PC-3 (cell line): ENCODE measurements around the gene TXNDC11. TPM values are rescaled to one million over a fixed set of nuclear protein-coding genes. Genes with fewer than 3 reads are reported as not detected.

Experiments
- ATAC-seq: fragments of 200-7000 bp; cut with Tn5 transposase; 2 replicates; pipeline ENCODE4 v1.9.1; 2020; ENCODE audit warnings: mild to moderate bottlenecking, moderate library complexity
- BruUV-seq: library from RNA; stranded (reverse); fragments of 400-500 nt; replicated peaks from 2 replicates; lab custom pipeline; 2021; lab: Mats Ljungman, UMichigan
- CTCF ChIA-PET: fragments of 300-600 bp; sonication (Branson Sonifier 250); formaldehyde crosslinking; loops from one replicate; lab custom pipeline; 2022; ENCODE audit warnings: antibody characterized with exemption; lab: Charles Lee
- POLR2A ChIA-PET: fragments of 300-600 bp; sonication (Branson Sonifier 250); formaldehyde crosslinking; loops from one replicate; lab custom pipeline; 2022; ENCODE audit warnings: antibody characterized with exemption; ENCODE audit not compliant: unreplicated experiment; lab: Charles Lee
- DNase-seq: peaks from one replicate; pipeline ENCODE4 v3.0.0-alpha.2; 2015
- H2AFZ ChIP-seq: fragments of 300-600 bp; sonication (generic); 2 replicates; pipeline ENCODE4 v1.6.0; 2016; ENCODE audit warnings: antibody characterized with exemption, low read length
- H3F3A ChIP-seq: fragments of 300-600 bp; sonication (generic); one replicate; pipeline ENCODE4 v1.6.0; 2017; ENCODE audit warnings: antibody characterized with exemption, low read length, control low read depth, mild to moderate bottlenecking; ENCODE audit not compliant: unreplicated experiment
- H3K27ac ChIP-seq: fragments of 300-600 bp; sonication (generic); 2 replicates; pipeline ENCODE4 v1.5.1; 2016; ENCODE audit warnings: mild to moderate bottlenecking, low read length
- H3K27me3 ChIP-seq: fragments of 300-600 bp; sonication (generic); 2 replicates; pipeline ENCODE4 v1.6.1; 2016; ENCODE audit warnings: low read length, mixed read lengths
- H3K36me3 ChIP-seq: fragments of 300-600 bp; sonication (generic); 2 replicates; pipeline ENCODE4 v1.6.1; 2016; ENCODE audit warnings: low read depth, mixed run types, low read length, mixed read lengths
- H3K4me1 ChIP-seq: fragments of 300-600 bp; sonication (generic); 2 replicates; pipeline ENCODE4 v1.5.1; 2016; ENCODE audit warnings: low read length; ENCODE audit not compliant: insufficient read depth
- H3K4me2 ChIP-seq: fragments of 300-600 bp; sonication (generic); 2 replicates; pipeline ENCODE4 v1.6.0; 2016; ENCODE audit warnings: low read length
- H3K4me3 ChIP-seq: fragments of 300-600 bp; sonication (generic); 2 replicates; pipeline ENCODE4 v1.5.1; 2016; ENCODE audit warnings: mild to moderate bottlenecking, low read length, mixed read lengths
- H3K79me2 ChIP-seq: fragments of 300-600 bp; sonication (generic); 2 replicates; pipeline ENCODE4 v1.6.1; 2017; ENCODE audit warnings: low read length, mixed read lengths
- H3K9ac ChIP-seq: fragments of 300-600 bp; sonication (generic); 2 replicates; pipeline ENCODE4 v1.6.0; 2016; ENCODE audit warnings: mild to moderate bottlenecking, low read length
- H3K9me2 ChIP-seq: fragments of 300-600 bp; sonication (generic); replicated peaks from 2 replicates; pipeline ENCODE4 v1.6.1; 2016; ENCODE audit warnings: mixed run types, low read length, mixed read lengths
- H3K9me3 ChIP-seq: fragments of 300-600 bp; sonication (generic); 2 replicates; pipeline ENCODE4 v1.6.1; 2016; ENCODE audit warnings: low read length, mixed read lengths
- H4K20me1 ChIP-seq: fragments of 300-600 bp; sonication (generic); 2 replicates; pipeline ENCODE4 v1.6.1; 2016; ENCODE audit warnings: low read length, mixed read lengths
- CTCF ChIP-seq: fragments of 300-600 bp; sonication (generic); conservative IDR thresholded peaks from 2 replicates; pipeline ENCODE4 v1.5.1; 2017; ENCODE audit warnings: antibody characterized with exemption, low read depth, mild to moderate bottlenecking, low read length
- EZH2 ChIP-seq: fragments of 300-600 bp; sonication (generic); IDR thresholded peaks from one replicate; pipeline ENCODE4 v1.6.1; 2017; ENCODE audit warnings: antibody characterized with exemption, mild to moderate bottlenecking, low read length; ENCODE audit not compliant: unreplicated experiment
- EZH2phosphoT487 ChIP-seq: fragments of 300-600 bp; sonication (generic); IDR thresholded peaks from 2 replicates; pipeline ENCODE4 v1.6.1; 2018; ENCODE audit warnings: mild to moderate bottlenecking, antibody characterized with exemption, low read length, borderline replicate concordance
- intact Hi-C: fragments of 100-400 bp; cut with micrococcal nuclease; formaldehyde crosslinking; loops from 2 replicates; pipeline ENCODE4 v1.9.0; 2023
- total RNA-seq: library from RNA; depleted of rRNA; stranded (reverse); fragments of >200 nt; gene quantifications from 2 replicates; pipeline ENCODE4 v1.2.3, GENCODE V29; 2014

The TXNDC11 gene
- total RNA-seq, 1 experiment from 2014 or later = 20.2 TPM

- DNase-seq (no peak), ATAC-seq (no peak)
- H2AFZ ChIP-seq = no peak overlapping the region
- peaks cover 5% of the 10 kb centered on the region; the same call in 1 of the 2 replicates for H3K36me3 ChIP-seq
- no peaks in the 10 kb centered on the region for H3K79me2 ChIP-seq
- no peak overlapping the region for H3K27ac ChIP-seq
- H3K27me3 ChIP-seq = no peaks in the 10 kb centered on the region
- H3K9me2 ChIP-seq = no peaks in the 10 kb centered on the region
- BruUV-seq = no TSS peak
- H3K9ac ChIP-seq = no peak overlapping the region
- TF ChIP-seq CTCF = no peak
- no peak overlapping the region for H3K4me3 ChIP-seq
- H3K9me3 ChIP-seq = no peaks in the 10 kb centered on the region
- H3K4me2 ChIP-seq = no peak overlapping the region
- ChIA-PET CTCF (no interaction called here), POLR2A (no interaction called here)
- H3F3A ChIP-seq = no peaks in the 10 kb centered on the region
- no peaks in the 10 kb centered on the region for H3K4me1 ChIP-seq
- no peaks in the 10 kb centered on the region for H4K20me1 ChIP-seq
- intact Hi-C loops = no loop called here
Observed at GRCh38 chr16:11726008-11726407, 16.6 kb downstream of the TXNDC11 start.

GRCh38 chr16:11725457-11725856, 17.2 kb downstream of the TXNDC11 start:
- POLR2A ChIA-PET = no interaction called here
- Histone ChIP-seq H3K9ac (no peak overlapping the region), H3K4me3 (no peak overlapping the region), H4K20me1 (no peaks in the 10 kb centered on the region), H3K27ac (no peak overlapping the region), H3K36me3 (peaks cover 5% of the 10 kb centered on the region; the same call in 1 of the 2 replicates), H3K9me3 (no peaks in the 10 kb centered on the region), H2AFZ (no peak overlapping the region), H3K79me2 (no peaks in the 10 kb centered on the region), H3K4me2 (no peak overlapping the region), H3K9me2 (no peaks in the 10 kb centered on the region), H3K4me1 (no peaks in the 10 kb centered on the region), H3K27me3 (no peaks in the 10 kb centered on the region), H3F3A (no peaks in the 10 kb centered on the region)
- CTCF ChIA-PET = no interaction called here
- ATAC-seq (no peak), DNase-seq (no peak)
- BruUV-seq = no TSS peak
- TF ChIP-seq EZH2 (no peak), EZH2phosphoT487 (no peak), CTCF (no peak)
- intact Hi-C loops = no loop called here

DNA sequence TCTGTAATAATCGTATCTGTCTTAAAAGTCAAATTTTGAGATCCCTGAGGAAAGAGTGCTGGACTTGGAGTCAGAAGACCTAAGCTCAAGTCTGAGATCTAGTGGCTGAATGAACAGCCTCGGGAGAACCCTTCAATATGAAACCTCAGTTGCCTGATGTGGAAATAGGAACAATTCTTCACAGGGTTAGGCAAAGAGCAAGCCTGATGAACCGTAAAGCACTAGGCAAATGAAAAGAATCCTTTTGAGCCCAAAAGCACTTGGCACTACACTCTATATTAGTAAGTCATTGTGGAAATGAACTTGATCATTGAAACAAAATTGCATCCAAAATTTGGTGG, 20.2 kb downstream of the TXNDC11 start:
- Histone ChIP-seq H3K9me2 (no peaks in the 10 kb centered on the region), H3K9me3 (no peaks in the 10 kb centered on the region), H3K36me3 (0 out of 2 replicates have a peak, but pooled peaks cover 6% of the 10 kb centered on the region), H3K27me3 (no peaks in the 10 kb centered on the region), H3F3A (no peaks in the 10 kb centered on the region), H3K79me2 (no peaks in the 10 kb centered on the region), H3K4me2 (no peak overlapping the region), H3K9ac (no peak overlapping the region), H3K4me1 (no peaks in the 10 kb centered on the region), H3K4me3 (no peak overlapping the region), H2AFZ (no peak overlapping the region), H4K20me1 (no peaks in the 10 kb centered on the region), H3K27ac (no peak overlapping the region)
- no peak for TF ChIP-seq EZH2phosphoT487
- TF ChIP-seq EZH2 = no peak
- TF ChIP-seq CTCF = no peak
- ATAC-seq = no peak
- CTCF ChIA-PET = no interaction called here
- POLR2A ChIA-PET = no interaction called here
- intact Hi-C loops = no loop called here
- no TSS peak for BruUV-seq
- no peak for DNase-seq
